Measurements from ENCODE around the gene OR5H14.

OR5H14 gene

DNA sequence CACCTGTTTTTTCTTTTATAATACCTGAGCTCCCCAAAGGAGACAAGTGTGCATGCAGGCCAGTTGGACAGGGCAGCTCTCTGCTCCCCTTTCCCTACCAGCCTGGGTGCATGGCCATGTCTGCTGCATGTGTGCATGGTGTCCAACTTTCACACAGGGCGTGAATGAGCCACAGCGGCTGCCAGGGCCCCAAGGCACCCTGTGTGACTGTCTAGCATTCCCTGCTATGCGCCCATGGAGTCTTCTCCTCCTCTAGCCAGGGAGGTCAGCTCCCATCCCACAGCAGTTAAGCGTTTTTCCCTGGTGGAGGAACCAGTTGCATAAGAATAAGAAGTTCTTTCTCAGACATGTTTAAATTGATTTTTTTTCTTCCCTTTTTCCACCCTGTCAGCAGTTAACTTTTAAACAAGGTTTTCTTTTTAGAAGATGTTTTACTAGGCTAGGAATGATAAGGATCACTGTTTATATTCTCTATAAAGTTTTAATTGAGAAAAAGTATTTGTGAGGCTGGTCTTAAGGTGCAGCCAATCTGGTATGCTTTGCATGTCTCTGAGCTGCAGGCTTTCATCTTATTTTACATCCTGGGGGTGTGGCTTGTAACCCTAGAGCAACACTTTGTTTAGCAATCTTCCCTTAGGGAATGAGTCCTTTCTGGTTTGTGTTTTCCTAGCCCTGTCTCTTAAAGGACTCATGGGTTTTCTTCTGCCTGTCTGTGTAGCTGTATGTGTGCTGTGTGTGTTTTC, 37.3 kb upstream of the OR5H14 start:
- Histone ChIP-seq H3K27ac (replicated peaks) (no peak overlapping the region), H3K27me3 (ENCODE audit: insufficient read depth, poor library complexity, severe bottlenecking) (no peaks in the 10 kb centered on the region), H3K4me3 (replicated peaks; ENCODE audit: insufficient read depth, low read length) (no peak overlapping the region)
- TF ChIP-seq CTCF (IDR thresholded peaks at IDR 0.05; ENCODE audit: insufficient read depth, low read length) (no peak), REST (IDR thresholded peaks at IDR 0.05; ENCODE audit: insufficient replicate concordance, low read depth) (no peak), GABPA (IDR thresholded peaks at IDR 0.05; ENCODE audit: low read depth) (no peak), SPI1 (IDR thresholded peaks at IDR 0.05; ENCODE audit: borderline replicate concordance, low read depth) (no peak), POLR2AphosphoS5 (IDR thresholded peaks at IDR 0.05; ENCODE audit: low read depth) (no peak)
- no peak for DNase-seq (ENCODE audit: low read depth in 1 of 2, low spot score in 1 of 2)

DNA sequence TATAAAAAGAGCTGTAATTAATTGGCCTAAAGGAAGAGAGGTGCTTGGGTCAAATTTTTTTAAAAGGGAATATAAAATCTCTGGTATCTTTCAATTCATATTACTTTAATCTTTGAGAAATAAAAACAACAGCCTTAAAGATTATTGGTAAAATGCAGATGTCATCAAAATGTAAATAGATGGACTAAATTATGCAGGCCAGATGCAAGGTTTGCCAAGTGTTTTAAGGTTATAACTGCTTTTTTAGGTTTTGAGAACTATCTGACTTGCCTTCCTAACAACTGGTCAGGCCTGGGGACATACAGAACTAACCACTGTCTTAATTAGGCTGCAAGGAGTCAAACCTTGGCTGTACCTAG, 36.8 kb upstream of the OR5H14 start:
- DNase-seq (ENCODE audit: low read depth in 1 of 2, low spot score in 1 of 2), result no peak
- TF ChIP-seq POLR2AphosphoS5 (IDR thresholded peaks at IDR 0.05; ENCODE audit: low read depth) (no peak), SPI1 (IDR thresholded peaks at IDR 0.05; ENCODE audit: borderline replicate concordance, low read depth) (no peak), GABPA (IDR thresholded peaks at IDR 0.05; ENCODE audit: low read depth) (no peak), CTCF (IDR thresholded peaks at IDR 0.05; ENCODE audit: insufficient read depth, low read length) (no peak), REST (IDR thresholded peaks at IDR 0.05; ENCODE audit: insufficient replicate concordance, low read depth) (no peak)
- no peak overlapping the region for H3K4me3 ChIP-seq (replicated peaks; ENCODE audit: insufficient read depth, low read length)
- no peak overlapping the region for H3K27ac ChIP-seq (replicated peaks)
- no peaks in the 10 kb centered on the region for H3K27me3 ChIP-seq (ENCODE audit: insufficient read depth, poor library complexity, severe bottlenecking)

GRCh38 chr3:98114264-98114663, 33.0 kb upstream of the OR5H14 start:
- no peak overlapping the region for H3K4me3 ChIP-seq (replicated peaks; ENCODE audit: insufficient read depth, low read length)
- TF ChIP-seq REST (IDR thresholded peaks at IDR 0.05; ENCODE audit: insufficient replicate concordance, low read depth), result no peak
- TF ChIP-seq GABPA (IDR thresholded peaks at IDR 0.05; ENCODE audit: low read depth), result no peak
- TF ChIP-seq POLR2AphosphoS5 (IDR thresholded peaks at IDR 0.05; ENCODE audit: low read depth), result no peak
- no peak for TF ChIP-seq SPI1 (IDR thresholded peaks at IDR 0.05; ENCODE audit: borderline replicate concordance, low read depth)
- no peak for TF ChIP-seq CTCF (IDR thresholded peaks at IDR 0.05; ENCODE audit: insufficient read depth, low read length)
- no peak for DNase-seq (ENCODE audit: low read depth in 1 of 2, low spot score in 1 of 2)
- no peak overlapping the region for H3K27ac ChIP-seq (replicated peaks)
- no peaks in the 10 kb centered on the region for H3K27me3 ChIP-seq (ENCODE audit: insufficient read depth, poor library complexity, severe bottlenecking)
